Muscle layer of duodenum (tissue), 2 donors: ENCODE measurements around the gene ATP5F1D.

Experiments
- H3K27ac ChIP-seq: one replicate; pipeline ENCODE4 v1.7.0; 2013; ENCODE audit warnings: mild to moderate bottlenecking, low read length
- H3K27me3 ChIP-seq: one replicate; pipeline ENCODE4 v1.7.0; 2013; ENCODE audit warnings: low read depth, mild to moderate bottlenecking, control low read depth, low read length
- H3K36me3 ChIP-seq, 2 donors: one replicate each; pipeline ENCODE4 v1.7.0; 2013; ENCODE audit warnings: low read length in 2 of 2, control low read depth in 1 of 2, mild to moderate bottlenecking in 1 of 2; ENCODE audit not compliant: insufficient read depth in 2 of 2, control insufficient read depth in 1 of 2
- H3K4me1 ChIP-seq, 2 donors: one replicate each; pipeline ENCODE4 v1.7.0; 2013; ENCODE audit warnings: low read length in 2 of 2, mild to moderate bottlenecking in 2 of 2, control low read depth in 1 of 2, moderate library complexity in 1 of 2; ENCODE audit not compliant: insufficient read depth in 2 of 2, control insufficient read depth in 1 of 2
- H3K4me3 ChIP-seq, 2 donors: one replicate each; pipeline ENCODE4 v1.7.0; 2013; ENCODE audit warnings: low read length in 2 of 2, low read depth in 1 of 2, mild to moderate bottlenecking in 1 of 2
- H3K9me3 ChIP-seq, 2 donors: one replicate each; pipeline ENCODE4 v1.7.0; 2013; ENCODE audit warnings: low read length in 2 of 2, control low read depth in 1 of 2, mild to moderate bottlenecking in 1 of 2; ENCODE audit not compliant: control insufficient read depth in 1 of 2
- donor health status: healthy.

Gene ATP5F1D

GRCh38 chr19:1290703-1291651, 49.4 kb downstream of the ATP5F1D start:
- Histone ChIP-seq H3K9me3 (no peaks in the 10 kb centered on the region), H3K36me3 (no peaks in the 10 kb centered on the region), H3K4me1 (peaks cover 0 to 18% of the 10 kb centered on the region in 2 donors), H3K27ac (no peak overlapping the region), H3K27me3 (peaks cover 8% of the 10 kb centered on the region), H3K4me3 (no peak overlapping the region)

- no peak overlapping the region for H3K4me3 ChIP-seq
- H3K27ac ChIP-seq = no peak overlapping the region
- peaks cover 0 to 16% of the 10 kb centered on the region in 2 donors for H3K4me1 ChIP-seq
- no peaks in the 10 kb centered on the region for H3K36me3 ChIP-seq
- H3K9me3 ChIP-seq = no peaks in the 10 kb centered on the region
- H3K27me3 ChIP-seq = peaks cover 3% of the 10 kb centered on the region
Observed at GRCh38 chr19:1291761-1292418, 50.3 kb downstream of the ATP5F1D start.

- H3K9me3 ChIP-seq = no peaks in the 10 kb centered on the region
- H3K36me3 ChIP-seq = no peaks in the 10 kb centered on the region
- no peaks in the 10 kb centered on the region for H3K27me3 ChIP-seq
- no peak overlapping the region for H3K4me3 ChIP-seq
- peaks cover 0 to 11% of the 10 kb centered on the region in 2 donors for H3K4me1 ChIP-seq
- H3K27ac ChIP-seq = no peak overlapping the region
Observed at GRCh38 chr19:1292419-1293151, 51.0 kb downstream of the ATP5F1D start.

GRCh38 chr19:1293782-1294604, 52.4 kb downstream of the ATP5F1D start:
- H3K27me3 ChIP-seq = no peaks in the 10 kb centered on the region
- H3K27ac ChIP-seq = no peak overlapping the region
- peaks cover 0 to 11% of the 10 kb centered on the region in 2 donors for H3K4me1 ChIP-seq
- no peaks in the 10 kb centered on the region for H3K9me3 ChIP-seq
- no peak overlapping the region for H3K4me3 ChIP-seq
- no peaks in the 10 kb centered on the region for H3K36me3 ChIP-seq
